Tibial nerve (tissue), 4 donors: ENCODE data around the gene ABTB1. TPM values are rescaled to one million over a fixed set of nuclear protein-coding genes. Genes with fewer than 3 reads are reported as not detected.

Experiments
- DNase-seq, 2 donors: peaks; one replicate each; pipeline ENCODE4 v3.0.0-alpha.2; 2019; ENCODE audit warnings: low spot score in 2 of 2
- H3K27ac ChIP-seq, 4 donors: fragments of 200-600 bp; sonication (generic) in 3 of 4; one replicate each; pipeline ENCODE4 v1.5.1; 2017 to 2019; ENCODE audit warnings: mild to moderate bottlenecking in 1 of 4
- H3K27me3 ChIP-seq, 2 donors: fragments of 200-600 bp; sonication (generic) in 1 of 2; one replicate each; pipeline versions ENCODE4 v1.5.1 to v1.6.0; 2017 to 2019
- H3K36me3 ChIP-seq, 3 donors: fragments of 200-600 bp; sonication (generic); one replicate each; pipeline ENCODE4 v1.5.1; 2018 to 2019
- H3K4me1 ChIP-seq, 4 donors: fragments of 200-600 bp; sonication (generic) in 3 of 4; one replicate each; pipeline ENCODE4 v1.5.1; 2017 to 2019
- H3K4me3 ChIP-seq, 4 donors: fragments of 200-600 bp; sonication (generic) in 3 of 4; one replicate each; pipeline ENCODE4 v1.5.1; 2017 to 2019; ENCODE audit warnings: mild to moderate bottlenecking in 1 of 4, moderate library complexity in 1 of 4
- H3K9me3 ChIP-seq, 4 donors: fragments of 200-600 bp; sonication (generic) in 3 of 4; one replicate each; pipeline ENCODE4 v1.5.1; 2017 to 2019
- EP300 ChIP-seq, 2 donors: sonication (generic); formaldehyde crosslinking; IDR thresholded peaks; one replicate each; pipeline ENCODE4 v1.6.1; 2017; ENCODE audit warnings: antibody characterized with exemption in 2 of 2, mild to moderate bottlenecking in 1 of 2
- POLR2A ChIP-seq, 2 donors: fragments of 450-650 bp; IDR thresholded peaks; one replicate each; pipeline ENCODE4 v1.6.1; 2017; ENCODE audit warnings: antibody characterized with exemption in 2 of 2, mild to moderate bottlenecking in 2 of 2, moderate library complexity in 2 of 2
- WGBS, 2 donors: methylation state at CpG; one replicate each; pipeline ENCODE4 v1.1.5; 2018; 5-methylcytosine and 5-hydroxymethylcytosine counted together
- total RNA-seq, 4 donors: library from RNA; depleted of rRNA; stranded (reverse); fragments of >200 nt; gene quantifications; one replicate each; pipeline ENCODE4 v1.1.0, GENCODE V29; 2016
- TF ChIP-seq, protein P1 (sequence below), 5 experiments: fragments of 200-600 bp in 3 of 5; fragments of 450-650 bp in 2 of 5; sonication (generic) in 3 of 5; IDR thresholded peaks; one replicate each; pipeline ENCODE4 v1.5.1; 2016 to 2019; ENCODE audit warnings: antibody characterized with exemption in 5 of 5, mild to moderate bottlenecking in 3 of 5, moderate library complexity in 2 of 5

Gene ABTB1
- total RNA-seq, 4 donors from 2014 or later = 86.4 to 134 (median 121) TPM

GRCh38 chr3:127634653-127635052 is 38.1 kb upstream of the ABTB1 start:
- H3K4me3 ChIP-seq = no peak overlapping the region
- no peak overlapping the region for H3K27ac ChIP-seq
- TF ChIP-seq EP300 (IDR thresholded peaks at IDR 0.05) = no peak
- TF ChIP-seq, protein P1, sequence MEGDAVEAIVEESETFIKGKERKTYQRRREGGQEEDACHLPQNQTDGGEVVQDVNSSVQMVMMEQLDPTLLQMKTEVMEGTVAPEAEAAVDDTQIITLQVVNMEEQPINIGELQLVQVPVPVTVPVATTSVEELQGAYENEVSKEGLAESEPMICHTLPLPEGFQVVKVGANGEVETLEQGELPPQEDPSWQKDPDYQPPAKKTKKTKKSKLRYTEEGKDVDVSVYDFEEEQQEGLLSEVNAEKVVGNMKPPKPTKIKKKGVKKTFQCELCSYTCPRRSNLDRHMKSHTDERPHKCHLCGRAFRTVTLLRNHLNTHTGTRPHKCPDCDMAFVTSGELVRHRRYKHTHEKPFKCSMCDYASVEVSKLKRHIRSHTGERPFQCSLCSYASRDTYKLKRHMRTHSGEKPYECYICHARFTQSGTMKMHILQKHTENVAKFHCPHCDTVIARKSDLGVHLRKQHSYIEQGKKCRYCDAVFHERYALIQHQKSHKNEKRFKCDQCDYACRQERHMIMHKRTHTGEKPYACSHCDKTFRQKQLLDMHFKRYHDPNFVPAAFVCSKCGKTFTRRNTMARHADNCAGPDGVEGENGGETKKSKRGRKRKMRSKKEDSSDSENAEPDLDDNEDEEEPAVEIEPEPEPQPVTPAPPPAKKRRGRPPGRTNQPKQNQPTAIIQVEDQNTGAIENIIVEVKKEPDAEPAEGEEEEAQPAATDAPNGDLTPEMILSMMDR (IDR thresholded peaks at IDR 0.05) = no peak
- TF ChIP-seq POLR2A (IDR thresholded peaks at IDR 0.05) = no peak
- DNase-seq = no peak
- H3K4me1 ChIP-seq = peaks cover 0 to 14% (median 5%) of the 10 kb centered on the region in 4 donors
- 86 to 90% methylated on average over 12 of the region's 12 CpGs for WGBS, 2 donors
- no peaks in the 10 kb centered on the region for H3K36me3 ChIP-seq
- H3K27me3 ChIP-seq = peaks cover 0 to 16% of the 10 kb centered on the region in 2 donors
- no peaks in the 10 kb centered on the region for H3K9me3 ChIP-seq

GRCh38 chr3:127637546-127637945 is 35.2 kb upstream of the ABTB1 start:
- 55 to 56% methylated on average over 3 of the region's 3 CpGs for WGBS, 2 donors

GRCh38 chr3:127637971-127638370 is 34.8 kb upstream of the ABTB1 start:
- TF ChIP-seq POLR2A (IDR thresholded peaks at IDR 0.05) = no peak
- TF ChIP-seq, protein P1 (IDR thresholded peaks at IDR 0.05) = no peak
- no peak for TF ChIP-seq EP300 (IDR thresholded peaks at IDR 0.05)
- DNase-seq = no peak
- H3K36me3 ChIP-seq = no peaks in the 10 kb centered on the region

More at GRCh38 chr3:127637546-127637945, 35.2 kb upstream of the ABTB1 start:
- no peak overlapping the region for H3K27ac ChIP-seq
- H3K27me3 ChIP-seq = no peaks in the 10 kb centered on the region
- H3K4me1 ChIP-seq = no peaks in the 10 kb centered on the region
- TF ChIP-seq, protein P1 (IDR thresholded peaks at IDR 0.05) = no peak
- TF ChIP-seq EP300 (IDR thresholded peaks at IDR 0.05) (no peak), POLR2A (IDR thresholded peaks at IDR 0.05) (no peak)
- no peak overlapping the region for H3K4me3 ChIP-seq
- H3K36me3 ChIP-seq = no peaks in the 10 kb centered on the region
- no peaks in the 10 kb centered on the region for H3K9me3 ChIP-seq
- no peak for DNase-seq

DNA sequence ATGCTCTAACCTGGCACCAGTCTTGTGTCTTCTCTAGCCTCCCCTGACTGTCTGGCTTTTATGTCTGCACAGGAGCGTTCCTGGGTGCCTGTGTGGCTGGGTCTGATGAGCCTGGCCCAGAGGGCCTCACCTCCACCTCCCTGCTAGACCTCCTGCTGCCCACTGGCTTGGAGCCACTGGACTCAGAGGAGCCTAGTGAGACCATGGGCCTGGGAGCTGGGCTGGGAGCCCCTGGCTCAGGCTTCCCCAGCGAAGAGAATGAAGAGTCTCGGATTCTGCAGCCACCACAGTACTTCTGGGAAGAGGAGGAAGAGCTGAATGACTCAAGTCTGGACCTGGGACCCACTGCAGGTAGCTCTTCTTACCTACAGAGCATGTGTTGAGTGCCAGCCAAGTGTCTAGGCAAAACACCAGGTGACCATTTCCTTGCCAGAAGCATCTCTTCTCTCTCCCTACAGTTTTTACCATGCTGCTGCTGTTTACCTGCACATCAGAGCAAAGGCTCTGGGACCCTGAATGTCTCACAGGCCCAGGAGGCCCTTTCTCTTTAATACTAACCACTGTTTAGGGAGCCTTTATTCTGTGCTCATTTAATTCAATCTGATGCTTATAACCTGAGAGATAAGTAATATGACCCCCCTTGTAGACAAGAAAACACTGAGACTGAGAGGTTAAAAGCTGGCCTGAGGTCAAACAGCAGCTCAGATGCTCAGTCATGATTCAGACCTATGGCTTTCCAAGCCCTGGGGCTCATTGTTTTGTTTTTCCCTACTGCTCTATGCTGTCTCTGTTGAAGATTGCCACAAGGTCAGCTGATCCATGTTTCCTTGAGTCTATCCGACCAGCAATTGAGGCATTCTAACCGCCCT is 33.3 kb upstream of the ABTB1 start:
- H3K36me3 ChIP-seq = no peaks in the 10 kb centered on the region
- H3K27me3 ChIP-seq = no peaks in the 10 kb centered on the region
- no peaks in the 10 kb centered on the region for H3K9me3 ChIP-seq
- no peak overlapping the region for H3K27ac ChIP-seq
- H3K4me3 ChIP-seq = no peak overlapping the region
- 76 to 78% methylated on average over 5 of the region's 5 CpGs for WGBS, 2 donors
- no peaks in the 10 kb centered on the region for H3K4me1 ChIP-seq
- TF ChIP-seq POLR2A (IDR thresholded peaks at IDR 0.05) (no peak), EP300 (IDR thresholded peaks at IDR 0.05) (no peak)
- TF ChIP-seq, protein P1 (IDR thresholded peaks at IDR 0.05) = no peak
- DNase-seq = no peak

More at GRCh38 chr3:127637971-127638370, 34.8 kb upstream of the ABTB1 start:
- H3K4me1 ChIP-seq = no peaks in the 10 kb centered on the region
- no peaks in the 10 kb centered on the region for H3K27me3 ChIP-seq
- H3K27ac ChIP-seq = no peak overlapping the region
- H3K9me3 ChIP-seq = no peaks in the 10 kb centered on the region
- no peak overlapping the region for H3K4me3 ChIP-seq

- Histone ChIP-seq H3K27me3 (no peaks in the 10 kb centered on the region), H3K4me1 (no peaks in the 10 kb centered on the region), H3K4me3 (no peak overlapping the region), H3K9me3 (no peaks in the 10 kb centered on the region), H3K27ac (no peak overlapping the region), H3K36me3 (no peaks in the 10 kb centered on the region)
- WGBS, 2 donors = 90 to 100% methylated on average over 3 of the region's 3 CpGs
- TF ChIP-seq, protein P1 (IDR thresholded peaks at IDR 0.05) = no peak
- TF ChIP-seq POLR2A (IDR thresholded peaks at IDR 0.05) (no peak), EP300 (IDR thresholded peaks at IDR 0.05) (no peak)
- no peak for DNase-seq
These were observed 32.8 kb upstream of the ABTB1 start for GRCh38 chr3:127640042-127640355.
